Neural cell (in vitro differentiated cells): ENCODE results near the gene GGT6. TPM values are rescaled to one million over a fixed set of nuclear protein-coding genes. Genes with fewer than 3 reads are reported as not detected.

Source experiments
- H2AFZ ChIP-seq: fragments of 200-600, 300-800 bp; sonication (generic), shearing (Covaris generic); 2 replicates; pipeline ENCODE4 v1.6.0; 2014; ENCODE audit warnings: low read depth, mild to moderate bottlenecking, antibody characterized with exemption, low read length, moderate library complexity
- H3F3A ChIP-seq: fragments of 200-600 bp; shearing (Covaris generic); 2 replicates; pipeline ENCODE4 v1.6.1; 2016; ENCODE audit warnings: mild to moderate bottlenecking, moderate library complexity, mixed read lengths, antibody characterized with exemption, low read length; ENCODE audit not compliant: insufficient read depth, poor library complexity, severe bottlenecking
- H3K27ac ChIP-seq: fragments of 200-600, 300-800 bp; sonication (generic), shearing (Covaris generic); 2 replicates; pipeline ENCODE4 v1.5.1; 2014; ENCODE audit warnings: mild to moderate bottlenecking, low read length, moderate library complexity
- H3K27me3 ChIP-seq: fragments of 300-800, 200-600 bp; sonication (generic), shearing (Covaris generic); 2 replicates; pipeline ENCODE4 v1.6.0; 2014; ENCODE audit warnings: mild to moderate bottlenecking, low read depth, low read length, moderate library complexity; ENCODE audit not compliant: insufficient read depth
- H3K36me3 ChIP-seq: fragments of 300-800, 200-600 bp; sonication (generic), shearing (Covaris generic); 2 replicates; pipeline ENCODE4 v1.5.1; 2014; ENCODE audit warnings: mild to moderate bottlenecking, antibody characterized with exemption, low read length, moderate library complexity; ENCODE audit not compliant: insufficient read depth
- H3K4me2 ChIP-seq: fragments of 300-800, 200-600 bp; sonication (generic), shearing (Covaris generic); 2 replicates; pipeline ENCODE4 v1.6.0; 2014; ENCODE audit warnings: mild to moderate bottlenecking, low read length
- H3K4me3 ChIP-seq: fragments of 300-800, 200-600 bp; sonication (generic), shearing (Covaris generic); 2 replicates; pipeline ENCODE4 v1.5.1; 2014; ENCODE audit warnings: mild to moderate bottlenecking, low read length, moderate library complexity
- H3K79me2 ChIP-seq: fragments of 200-600 bp; shearing (Covaris generic); replicated peaks from 2 replicates; pipeline ENCODE4 v1.6.0; 2014; ENCODE audit warnings: mild to moderate bottlenecking, low read length, moderate library complexity; ENCODE audit not compliant: insufficient read depth
- H3K9ac ChIP-seq: fragments of 300-800, 200-600 bp; sonication (generic), shearing (Covaris generic); 2 replicates; pipeline ENCODE4 v1.6.1; 2016; ENCODE audit warnings: mild to moderate bottlenecking, low read length, mixed read lengths
- H3K9me2 ChIP-seq: fragments of 200-600 bp; shearing (Covaris generic); 2 replicates; pipeline ENCODE4 v1.6.1; 2016; ENCODE audit warnings: mild to moderate bottlenecking, low read length, mixed read lengths; ENCODE audit not compliant: insufficient read depth
- H3K9me3 ChIP-seq: fragments of 200-600, 300-800 bp; sonication (generic), shearing (Covaris generic); 2 replicates; pipeline ENCODE4 v1.6.1; 2016; ENCODE audit warnings: mild to moderate bottlenecking, mixed run types, low read length, moderate library complexity, mixed read lengths
- H4K20me1 ChIP-seq: fragments of 200-600 bp; shearing (Covaris generic); 2 replicates; pipeline ENCODE4 v1.6.1; 2016; ENCODE audit warnings: mild to moderate bottlenecking, mixed run types; ENCODE audit not compliant: insufficient read depth
- CTCF ChIP-seq: fragments of 450-650 bp; IDR thresholded peaks from 2 replicates; pipeline ENCODE4 v1.5.1; 2014; ENCODE audit warnings: antibody characterized with exemption, mild to moderate bottlenecking, moderate library complexity; ENCODE audit not compliant: poor library complexity, severe bottlenecking
- EP300 ChIP-seq: fragments of 450-650 bp; conservative IDR thresholded peaks from 2 replicates; pipeline ENCODE4 v1.6.1; 2014; ENCODE audit warnings: antibody characterized with exemption, mild to moderate bottlenecking, moderate library complexity; ENCODE audit not compliant: poor library complexity, severe bottlenecking
- EZH2 ChIP-seq: fragments of 200-600, 300-800 bp; shearing (Covaris generic), sonication (generic); IDR thresholded peaks from 2 replicates; pipeline ENCODE4 v1.6.1; 2014; ENCODE audit warnings: antibody characterized with exemption, low read length, borderline replicate concordance, mild to moderate bottlenecking; ENCODE audit not compliant: insufficient read depth, poor library complexity, severe bottlenecking
- MXI1 ChIP-seq: fragments of 450-650 bp; conservative IDR thresholded peaks from 2 replicates; pipeline ENCODE4 v1.6.1; 2014; ENCODE audit warnings: antibody characterized with exemption, mild to moderate bottlenecking; ENCODE audit not compliant: poor library complexity, severe bottlenecking
- POLR2AphosphoS5 ChIP-seq: IDR thresholded peaks from 2 replicates; pipeline ENCODE4 v1.6.1; 2012
- RAD21 ChIP-seq: fragments of 450-650 bp; conservative IDR thresholded peaks from 2 replicates; pipeline ENCODE4 v1.6.1; 2014; ENCODE audit warnings: antibody characterized with exemption, mild to moderate bottlenecking, moderate library complexity
- REST ChIP-seq: IDR thresholded peaks from 2 replicates; pipeline ENCODE4 v1.6.1; 2012; ENCODE audit warnings: borderline replicate concordance
- SMC3 ChIP-seq: fragments of 450-650 bp; conservative IDR thresholded peaks from 2 replicates; pipeline ENCODE4 v1.6.1; 2014; ENCODE audit warnings: antibody characterized with exemption, mild to moderate bottlenecking, moderate library complexity; ENCODE audit not compliant: poor library complexity
- TAF1 ChIP-seq: IDR thresholded peaks from 2 replicates; pipeline ENCODE4 v1.6.1; 2012; ENCODE audit warnings: low read depth
- polyA plus RNA-seq: library from polyadenylated mRNA; depleted of rRNA; stranded (reverse); fragments of >200 nt; gene quantifications from 2 replicates; pipeline ENCODE4 v1.2.3, GENCODE V29; 2014

GGT6 gene
- polyA plus RNA-seq, 1 donor from 2014 or later: not detected

DNA sequence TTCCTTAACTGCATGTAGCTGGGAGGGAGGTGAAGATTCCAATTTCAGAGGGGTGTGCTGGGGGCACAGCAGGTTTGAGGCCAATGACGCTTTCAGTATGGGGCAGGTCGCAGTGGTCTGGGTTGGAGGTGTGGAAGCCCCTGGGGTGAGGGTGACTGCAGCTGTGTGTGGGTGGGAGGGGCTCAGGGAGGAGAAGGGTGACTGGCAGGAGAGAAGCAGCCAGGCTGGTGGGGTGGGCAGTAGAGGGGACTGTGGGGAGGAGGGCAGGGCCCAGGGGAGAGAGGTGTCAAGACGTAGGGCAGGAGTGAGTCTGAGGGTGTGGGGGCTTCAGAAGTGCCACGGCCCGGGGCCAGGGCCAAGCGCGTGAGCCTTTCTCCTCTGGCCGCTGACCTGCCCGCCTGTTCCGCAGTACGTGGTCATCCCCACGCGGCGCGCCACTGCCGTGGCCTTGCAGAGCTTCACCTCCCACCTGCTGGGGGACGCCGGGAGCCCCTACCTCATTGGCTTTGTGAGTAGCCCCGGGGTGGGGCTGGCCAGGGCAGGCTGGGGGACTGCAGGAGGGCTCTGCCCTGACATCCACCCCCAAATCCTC is 24.6 kb downstream of the GGT6 start (continued):
- TF ChIP-seq EZH2: no peak

DNA sequence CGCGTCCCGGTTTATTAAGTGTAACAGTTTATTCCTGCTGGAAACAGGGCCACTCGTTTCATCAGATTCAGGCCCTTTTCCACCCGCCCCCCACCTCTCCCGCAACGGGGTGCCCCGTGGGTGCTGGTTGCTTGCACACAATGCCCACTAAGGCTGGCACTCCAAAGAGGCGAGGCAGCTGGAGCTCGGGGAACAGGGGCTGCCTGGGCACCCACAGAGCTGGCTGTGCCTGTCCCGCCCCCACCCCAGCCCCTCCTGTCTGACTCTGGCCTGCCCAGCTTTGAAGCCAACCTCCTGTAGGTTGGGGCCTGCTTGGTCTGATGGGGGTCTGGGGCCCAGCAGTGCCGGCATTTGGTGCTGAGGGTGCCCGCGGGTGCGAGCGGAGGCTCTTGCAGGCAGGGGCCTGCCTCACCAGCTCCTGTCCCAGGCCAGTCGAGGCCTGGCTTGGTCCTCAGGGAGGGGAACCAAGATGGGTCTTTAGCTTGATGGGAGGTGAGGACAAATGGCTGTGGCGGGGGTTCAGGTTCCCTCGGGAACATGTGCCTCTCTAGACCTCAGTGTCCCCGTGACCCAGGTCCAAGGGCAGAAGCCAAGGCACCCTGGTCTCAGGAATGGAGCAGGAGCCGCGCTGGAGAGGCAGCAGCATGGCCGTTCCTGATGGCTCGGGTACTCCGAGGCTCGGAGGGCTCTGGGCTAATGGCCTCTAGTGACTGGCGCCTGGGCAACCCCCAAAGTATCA is 25.3 kb downstream of the GGT6 start:
- Histone ChIP-seq H3K9me2 (no peaks in the 10 kb centered on the region), H3K27ac (no peak overlapping the region), H2AFZ (no peak overlapping the region), H3K9ac (no peak overlapping the region), H4K20me1 (no peaks in the 10 kb centered on the region), H3K27me3 (no peaks in the 10 kb centered on the region), H3K36me3 (no peaks in the 10 kb centered on the region), H3F3A (no peaks in the 10 kb centered on the region), H3K79me2 (no peaks in the 10 kb centered on the region), H3K4me3 (no peak overlapping the region), H3K9me3 (no peaks in the 10 kb centered on the region), H3K4me2 (no peak overlapping the region)
- TF ChIP-seq EZH2 (no peak), SMC3 (no peak), CTCF (no peak), RAD21 (no peak), REST (no peak), TAF1 (no peak), MXI1 (no peak), POLR2AphosphoS5 (no peak), EP300 (no peak)

- Histone ChIP-seq H2AFZ (no peak overlapping the region), H3K9me3 (no peaks in the 10 kb centered on the region), H3K4me3 (no peak overlapping the region), H3K27me3 (no peaks in the 10 kb centered on the region), H3K36me3 (no peaks in the 10 kb centered on the region), H3K9ac (no peak overlapping the region), H3K27ac (no peak overlapping the region), H3F3A (no peaks in the 10 kb centered on the region), H3K79me2 (no peaks in the 10 kb centered on the region), H4K20me1 (no peaks in the 10 kb centered on the region), H3K9me2 (no peaks in the 10 kb centered on the region), H3K4me2 (no peak overlapping the region)
- TF ChIP-seq SMC3 (no peak), TAF1 (no peak), RAD21 (no peak), POLR2AphosphoS5 (no peak), REST (no peak), EZH2 (no peak), CTCF (no peak), MXI1 (no peak), EP300 (no peak)
Observed at GRCh38 chr17:4534515-4534914, 25.9 kb downstream of the GGT6 start.
